ENCODE measurements around the gene CEBPB.

CEBPB gene

GRCh38 chr20:50190251-50191064, at the start of gene CEBPB:
TSS of gene CEBPB (plus strand) at chr20:50190830. CDS start at chr20:50191034, 204 bp downstream.
- Mint-ChIP-seq H3K36me3 (ENCODE audit: low read depth) (peaks cover 13% of the 10 kb centered on the region), H3K9me3 (no peaks in the 10 kb centered on the region), H3K27ac (peak within 1 kb of the TSS; percentile 78), H3K4me3 (peak within 1 kb of the TSS; percentile 91), H3K27me3 (peaks cover 8% of the 10 kb centered on the region), H3K4me1 (peaks cover 22% of the 10 kb centered on the region)
- ATAC-seq (peak; percentile 49), DNase-seq (peak; percentile 90)

GRCh38 chr20:50141018-50141675, 49.5 kb upstream of the CEBPB start:
- peaks cover 18% of the 10 kb centered on the region for H3K36me3 Mint-ChIP-seq (ENCODE audit: low read depth)
- no peak for DNase-seq
- no peak overlapping the region for H3K27ac Mint-ChIP-seq
- no peaks in the 10 kb centered on the region for H3K9me3 Mint-ChIP-seq
- peaks cover 26% of the 10 kb centered on the region for H3K4me1 Mint-ChIP-seq
- no peak overlapping the region for H3K4me3 Mint-ChIP-seq
- ATAC-seq: no peak
- no peaks in the 10 kb centered on the region for H3K27me3 Mint-ChIP-seq

GRCh38 chr20:50141811-50142561, 48.6 kb upstream of the CEBPB start:
- Mint-ChIP-seq H3K27me3 (no peaks in the 10 kb centered on the region), H3K4me1 (peaks cover 31% of the 10 kb centered on the region), H3K4me3 (no peak overlapping the region), H3K36me3 (ENCODE audit: low read depth) (peaks cover 18% of the 10 kb centered on the region), H3K9me3 (no peaks in the 10 kb centered on the region), H3K27ac (no peak overlapping the region)
- ATAC-seq (no peak), DNase-seq (no peak)

DNA sequence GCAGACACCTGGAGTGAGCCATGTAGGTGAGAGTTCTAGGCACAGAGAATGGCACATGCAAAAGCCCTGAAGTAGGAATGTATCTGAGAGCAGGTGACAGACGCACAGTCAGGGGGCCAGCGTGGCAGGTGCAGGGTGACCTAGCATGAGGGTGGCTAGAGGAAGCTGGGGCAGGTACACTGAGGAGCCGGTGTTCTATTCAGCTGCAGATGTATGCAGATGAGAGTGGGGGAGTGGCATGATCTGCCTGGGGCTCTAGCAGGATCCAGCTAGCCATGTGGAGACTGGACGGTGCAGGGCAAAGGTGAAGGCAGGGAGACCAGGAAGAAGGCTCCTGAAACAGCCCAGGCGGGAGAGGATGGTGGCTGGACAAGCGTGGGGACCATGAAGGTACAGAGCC, 47.8 kb upstream of the CEBPB start:
- H3K27ac Mint-ChIP-seq: no peak overlapping the region
- H3K4me1 Mint-ChIP-seq: peaks cover 32% of the 10 kb centered on the region

DNA sequence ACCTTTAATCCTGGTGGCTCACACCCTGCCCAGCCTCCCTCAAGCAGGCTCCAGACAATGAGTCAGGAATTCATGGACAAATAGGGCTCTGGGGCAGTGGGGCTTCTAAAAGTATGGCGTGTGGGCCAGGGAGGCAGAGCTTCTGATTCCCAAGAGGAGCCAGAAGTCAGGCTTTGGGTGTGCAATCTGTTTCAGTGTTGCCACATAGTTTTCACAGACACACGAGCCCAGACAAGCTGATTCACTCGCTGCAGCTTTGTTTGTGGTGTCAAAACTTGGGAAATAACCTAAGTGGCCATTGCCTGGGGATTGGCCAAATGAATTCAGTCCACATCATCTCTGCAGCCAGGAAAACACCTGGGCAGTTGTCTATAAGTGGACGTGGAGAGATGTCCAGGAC, 46.3 kb upstream of the CEBPB start:
- Mint-ChIP-seq H3K36me3 (ENCODE audit: low read depth) (peaks cover 13% of the 10 kb centered on the region), H3K9me3 (no peaks in the 10 kb centered on the region), H3K27me3 (no peaks in the 10 kb centered on the region), H3K4me3 (no peak overlapping the region), H3K4me1 (peaks cover 38% of the 10 kb centered on the region), H3K27ac (no peak overlapping the region)
- ATAC-seq: no peak
- DNase-seq: no peak

More for the DNA sequence above, 47.8 kb upstream of the CEBPB start:
- no peak for ATAC-seq
- DNase-seq: no peak
- H3K36me3 Mint-ChIP-seq (ENCODE audit: low read depth): peaks cover 15% of the 10 kb centered on the region
- H3K4me3 Mint-ChIP-seq: no peak overlapping the region
- no peaks in the 10 kb centered on the region for H3K27me3 Mint-ChIP-seq
- H3K9me3 Mint-ChIP-seq: no peaks in the 10 kb centered on the region

DNA sequence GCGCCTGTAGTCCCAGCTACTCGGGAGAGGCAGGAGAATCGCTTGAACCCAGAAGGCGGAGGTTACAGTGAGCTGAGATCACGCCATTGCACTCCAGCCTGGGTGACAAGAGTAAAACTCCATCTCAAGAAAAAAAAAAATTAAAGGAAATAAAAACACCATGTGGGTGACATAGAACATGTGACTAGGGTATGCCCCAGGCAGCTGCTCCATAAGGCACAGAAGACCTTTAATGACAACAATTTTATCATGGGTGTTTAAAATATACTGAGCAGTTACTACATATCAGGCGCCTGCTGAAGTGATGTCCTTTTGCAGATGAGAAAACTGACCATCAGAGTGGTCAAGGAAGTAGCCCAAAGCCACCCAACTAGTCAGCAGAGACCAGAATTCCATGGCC, 45.1 kb upstream of the CEBPB start:
- H3K4me1 Mint-ChIP-seq: peaks cover 43% of the 10 kb centered on the region

DNA sequence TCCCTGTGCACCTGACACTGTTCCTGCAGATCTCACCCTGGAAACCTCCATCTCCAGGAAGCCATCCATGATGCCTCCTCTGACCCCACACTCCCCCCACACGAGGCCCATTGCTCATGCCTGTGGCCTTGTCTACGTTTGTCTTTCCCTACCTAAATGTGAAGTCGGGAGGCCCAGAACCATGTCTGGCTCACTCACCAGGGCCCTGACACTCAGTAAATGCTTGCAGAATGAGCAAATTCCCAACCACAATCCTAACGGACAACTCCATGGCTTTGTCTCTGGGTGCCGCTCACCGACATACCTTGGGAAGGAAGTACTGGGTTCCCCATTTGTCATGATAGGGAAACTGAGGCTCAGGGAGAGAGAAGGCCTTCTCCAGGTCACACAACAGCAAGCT, 44.4 kb upstream of the CEBPB start:
- Mint-ChIP-seq H3K27me3 (no peaks in the 10 kb centered on the region), H3K4me3 (peak overlapping the region; percentile 72), H3K9me3 (no peaks in the 10 kb centered on the region), H3K27ac (peak overlapping the region; percentile 92), H3K36me3 (ENCODE audit: low read depth) (peaks cover 14% of the 10 kb centered on the region), H3K4me1 (peaks cover 47% of the 10 kb centered on the region)
- ATAC-seq: no peak
- no peak for DNase-seq

More for the DNA sequence above, 45.1 kb upstream of the CEBPB start:
- DNase-seq: no peak
- ATAC-seq: no peak
- peaks cover 12% of the 10 kb centered on the region for H3K36me3 Mint-ChIP-seq (ENCODE audit: low read depth)
- no peak overlapping the region for H3K4me3 Mint-ChIP-seq
- H3K27ac Mint-ChIP-seq: peak overlapping the region; percentile 92
- H3K27me3 Mint-ChIP-seq: no peaks in the 10 kb centered on the region
- H3K9me3 Mint-ChIP-seq: no peaks in the 10 kb centered on the region

DNA sequence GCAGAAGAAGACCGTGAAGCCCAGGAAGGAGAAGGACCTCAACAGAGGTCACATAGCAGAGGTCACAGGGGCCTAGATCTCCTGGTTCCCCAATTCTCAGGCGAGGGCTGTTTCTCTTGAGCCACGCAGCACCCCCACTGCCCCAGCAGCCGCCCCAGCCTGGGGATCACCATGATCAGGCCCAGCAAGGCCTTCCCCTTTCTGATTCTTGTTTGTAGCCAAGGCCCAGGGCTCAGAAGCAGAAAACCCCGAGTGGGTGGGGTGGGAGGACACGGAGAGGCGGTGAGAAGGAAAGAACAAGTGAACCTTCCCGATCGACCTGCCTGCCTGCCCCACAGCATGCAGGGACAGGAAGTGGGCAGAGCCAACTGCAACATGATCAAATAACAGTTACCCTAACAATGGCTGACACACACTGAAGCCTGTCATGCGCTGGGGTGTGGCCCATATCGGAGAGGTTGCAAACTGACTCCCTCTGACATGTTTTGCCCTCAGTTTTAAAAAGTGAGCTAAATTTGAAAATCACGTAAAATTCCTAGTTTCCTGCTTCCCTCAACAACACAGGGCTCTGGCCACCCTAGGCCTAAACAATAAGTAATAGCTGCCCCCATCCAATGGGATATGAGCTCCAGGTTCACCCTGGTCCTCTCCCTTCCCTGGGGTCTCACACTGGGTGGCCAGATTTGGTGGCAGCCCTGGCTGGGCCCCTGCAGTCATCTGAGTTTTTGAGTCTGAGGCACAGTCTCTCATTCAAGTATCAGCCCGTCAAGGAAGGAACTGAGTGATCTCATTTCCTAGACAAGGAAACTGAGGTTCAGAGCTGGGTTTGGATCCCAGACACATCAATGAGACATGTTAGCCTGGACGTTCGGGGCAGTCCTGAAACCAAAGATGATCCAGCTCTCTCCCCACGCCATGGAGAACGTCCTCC, 43.6 kb upstream of the CEBPB start:
- Mint-ChIP-seq H3K4me3 (peak overlapping the region; percentile 72), H3K27me3 (no peaks in the 10 kb centered on the region), H3K9me3 (no peaks in the 10 kb centered on the region), H3K27ac (peak overlapping the region; percentile 92), H3K4me1 (peaks cover 55% of the 10 kb centered on the region), H3K36me3 (ENCODE audit: low read depth) (peaks cover 14% of the 10 kb centered on the region)
- DNase-seq: peak; percentile 70
- ATAC-seq: peak; percentile 94

- no peaks in the 10 kb centered on the region for H3K27me3 Mint-ChIP-seq
- DNase-seq (no peak), ATAC-seq (no peak)
- H3K4me3 Mint-ChIP-seq: no peak overlapping the region
- H3K9me3 Mint-ChIP-seq: no peaks in the 10 kb centered on the region
- H3K36me3 Mint-ChIP-seq (ENCODE audit: low read depth): peaks cover 6% of the 10 kb centered on the region
- peak overlapping the region; percentile 37 for H3K27ac Mint-ChIP-seq
- H3K4me1 Mint-ChIP-seq: peaks cover 69% of the 10 kb centered on the region
These were observed 41.0 kb upstream of the CEBPB start for GRCh38 chr20:50149481-50150254.

- H3K27me3 Mint-ChIP-seq: no peaks in the 10 kb centered on the region
- no peaks in the 10 kb centered on the region for H3K9me3 Mint-ChIP-seq
- H3K36me3 Mint-ChIP-seq (ENCODE audit: low read depth): peaks cover 6% of the 10 kb centered on the region
- ATAC-seq (no peak), DNase-seq (no peak)
- H3K4me1 Mint-ChIP-seq: peaks cover 64% of the 10 kb centered on the region
- peak overlapping the region; percentile 31 for H3K27ac Mint-ChIP-seq
- H3K4me3 Mint-ChIP-seq: peak overlapping the region; percentile 53
These were observed 39.4 kb upstream of the CEBPB start for GRCh38 chr20:50151034-50151743.

- DNase-seq (no peak), ATAC-seq (no peak)
- Mint-ChIP-seq H3K9me3 (no peaks in the 10 kb centered on the region), H3K4me1 (peaks cover 50% of the 10 kb centered on the region), H3K4me3 (peak overlapping the region; percentile 88), H3K36me3 (ENCODE audit: low read depth) (peaks cover 6% of the 10 kb centered on the region), H3K27ac (peak overlapping the region; percentile 76), H3K27me3 (no peaks in the 10 kb centered on the region)
These were observed 38.1 kb upstream of the CEBPB start for GRCh38 chr20:50152394-50153152.

- H3K4me1 Mint-ChIP-seq: peaks cover 45% of the 10 kb centered on the region
- peak overlapping the region; percentile 88 for H3K4me3 Mint-ChIP-seq
- no peaks in the 10 kb centered on the region for H3K27me3 Mint-ChIP-seq
- ATAC-seq (no peak), DNase-seq (no peak)
- H3K27ac Mint-ChIP-seq: peak overlapping the region; percentile 76
- H3K9me3 Mint-ChIP-seq: no peaks in the 10 kb centered on the region
- peaks cover 6% of the 10 kb centered on the region for H3K36me3 Mint-ChIP-seq (ENCODE audit: low read depth)
These were observed 37.5 kb upstream of the CEBPB start for GRCh38 chr20:50153153-50153499.
